PC-3 (cell line): ENCODE results near the gene ADGRG1. TPM values are rescaled to one million over a fixed set of nuclear protein-coding genes. Genes with fewer than 3 reads are reported as not detected.
A peak's percentile ranks its signal among the peaks of the same experiment; 100 is the strongest.

ENCODE experiments used
- ATAC-seq: fragments of 200-7000 bp; cut with Tn5 transposase; 2 replicates; pipeline ENCODE4 v1.9.1; 2020; ENCODE audit warnings: mild to moderate bottlenecking, moderate library complexity
- BruUV-seq: library from RNA; stranded (reverse); fragments of 400-500 nt; replicated peaks from 2 replicates; lab custom pipeline; 2021; lab: Mats Ljungman, UMichigan
- CTCF ChIA-PET: fragments of 300-600 bp; sonication (Branson Sonifier 250); formaldehyde crosslinking; loops from one replicate; lab custom pipeline; 2022; ENCODE audit warnings: antibody characterized with exemption; lab: Charles Lee
- POLR2A ChIA-PET: fragments of 300-600 bp; sonication (Branson Sonifier 250); formaldehyde crosslinking; loops from one replicate; lab custom pipeline; 2022; ENCODE audit warnings: antibody characterized with exemption; ENCODE audit not compliant: unreplicated experiment; lab: Charles Lee
- DNase-seq: peaks from one replicate; pipeline ENCODE4 v3.0.0-alpha.2; 2015
- H2AFZ ChIP-seq: fragments of 300-600 bp; sonication (generic); 2 replicates; pipeline ENCODE4 v1.6.0; 2016; ENCODE audit warnings: antibody characterized with exemption, low read length
- H3F3A ChIP-seq: fragments of 300-600 bp; sonication (generic); one replicate; pipeline ENCODE4 v1.6.0; 2017; ENCODE audit warnings: antibody characterized with exemption, low read length, control low read depth, mild to moderate bottlenecking; ENCODE audit not compliant: unreplicated experiment
- H3K27ac ChIP-seq: fragments of 300-600 bp; sonication (generic); 2 replicates; pipeline ENCODE4 v1.5.1; 2016; ENCODE audit warnings: mild to moderate bottlenecking, low read length
- H3K27me3 ChIP-seq: fragments of 300-600 bp; sonication (generic); 2 replicates; pipeline ENCODE4 v1.6.1; 2016; ENCODE audit warnings: low read length, mixed read lengths
- H3K36me3 ChIP-seq: fragments of 300-600 bp; sonication (generic); 2 replicates; pipeline ENCODE4 v1.6.1; 2016; ENCODE audit warnings: low read depth, mixed run types, low read length, mixed read lengths
- H3K4me1 ChIP-seq: fragments of 300-600 bp; sonication (generic); 2 replicates; pipeline ENCODE4 v1.5.1; 2016; ENCODE audit warnings: low read length; ENCODE audit not compliant: insufficient read depth
- H3K4me2 ChIP-seq: fragments of 300-600 bp; sonication (generic); 2 replicates; pipeline ENCODE4 v1.6.0; 2016; ENCODE audit warnings: low read length
- H3K4me3 ChIP-seq: fragments of 300-600 bp; sonication (generic); 2 replicates; pipeline ENCODE4 v1.5.1; 2016; ENCODE audit warnings: mild to moderate bottlenecking, low read length, mixed read lengths
- H3K79me2 ChIP-seq: fragments of 300-600 bp; sonication (generic); 2 replicates; pipeline ENCODE4 v1.6.1; 2017; ENCODE audit warnings: low read length, mixed read lengths
- H3K9ac ChIP-seq: fragments of 300-600 bp; sonication (generic); 2 replicates; pipeline ENCODE4 v1.6.0; 2016; ENCODE audit warnings: mild to moderate bottlenecking, low read length
- H3K9me2 ChIP-seq: fragments of 300-600 bp; sonication (generic); replicated peaks from 2 replicates; pipeline ENCODE4 v1.6.1; 2016; ENCODE audit warnings: mixed run types, low read length, mixed read lengths
- H3K9me3 ChIP-seq: fragments of 300-600 bp; sonication (generic); 2 replicates; pipeline ENCODE4 v1.6.1; 2016; ENCODE audit warnings: low read length, mixed read lengths
- H4K20me1 ChIP-seq: fragments of 300-600 bp; sonication (generic); 2 replicates; pipeline ENCODE4 v1.6.1; 2016; ENCODE audit warnings: low read length, mixed read lengths
- CTCF ChIP-seq: fragments of 300-600 bp; sonication (generic); conservative IDR thresholded peaks from 2 replicates; pipeline ENCODE4 v1.5.1; 2017; ENCODE audit warnings: antibody characterized with exemption, low read depth, mild to moderate bottlenecking, low read length
- EZH2 ChIP-seq: fragments of 300-600 bp; sonication (generic); IDR thresholded peaks from one replicate; pipeline ENCODE4 v1.6.1; 2017; ENCODE audit warnings: antibody characterized with exemption, mild to moderate bottlenecking, low read length; ENCODE audit not compliant: unreplicated experiment
- EZH2phosphoT487 ChIP-seq: fragments of 300-600 bp; sonication (generic); IDR thresholded peaks from 2 replicates; pipeline ENCODE4 v1.6.1; 2018; ENCODE audit warnings: mild to moderate bottlenecking, antibody characterized with exemption, low read length, borderline replicate concordance
- intact Hi-C: fragments of 100-400 bp; cut with micrococcal nuclease; formaldehyde crosslinking; loops from 2 replicates; pipeline ENCODE4 v1.9.0; 2023
- total RNA-seq: library from RNA; depleted of rRNA; stranded (reverse); fragments of >200 nt; gene quantifications from 2 replicates; pipeline ENCODE4 v1.2.3, GENCODE V29; 2014

ADGRG1 gene
- total RNA-seq, 1 experiment from 2014 or later, result 33.7 TPM

- BruUV-seq, result no TSS peak
- no peak overlapping the region for H3K4me3 ChIP-seq
- H3K4me2 ChIP-seq, result no peak overlapping the region
- ChIA-PET CTCF (no interaction called here), POLR2A (no interaction called here)
- H3K27ac ChIP-seq, result 0 out of 2 replicates have a peak overlapping the region, but pooled peaks have one; percentile 94
- no peak overlapping the region for H3K9ac ChIP-seq
- H3F3A ChIP-seq, result no peaks in the 10 kb centered on the region
- no peaks in the 10 kb centered on the region for H4K20me1 ChIP-seq
- no peaks in the 10 kb centered on the region for H3K79me2 ChIP-seq
- intact Hi-C loops, result no loop called here
- peaks cover 16% of the 10 kb centered on the region for H3K4me1 ChIP-seq
- DNase-seq (no peak), ATAC-seq (no peak)
- H3K36me3 ChIP-seq, result no peaks in the 10 kb centered on the region
- no peaks in the 10 kb centered on the region for H3K27me3 ChIP-seq
- no peak overlapping the region for H2AFZ ChIP-seq
- no peak for TF ChIP-seq EZH2phosphoT487
- no peak for TF ChIP-seq CTCF
- no peak for TF ChIP-seq EZH2
- H3K9me2 ChIP-seq, result no peaks in the 10 kb centered on the region
- no peaks in the 10 kb centered on the region for H3K9me3 ChIP-seq
Measured at GRCh38 chr16:57612494-57612893, 15.9 kb upstream of the ADGRG1 start.

GRCh38 chr16:57613514-57613913 lies 14.9 kb upstream of the ADGRG1 start:
- Histone ChIP-seq H3K27me3 (no peaks in the 10 kb centered on the region), H3K9ac (no peak overlapping the region), H3K27ac (no peak overlapping the region), H3K4me1 (peaks cover 23% of the 10 kb centered on the region), H3K4me2 (no peak overlapping the region), H3F3A (no peaks in the 10 kb centered on the region), H3K36me3 (no peaks in the 10 kb centered on the region), H3K9me3 (no peaks in the 10 kb centered on the region), H3K9me2 (no peaks in the 10 kb centered on the region), H4K20me1 (no peaks in the 10 kb centered on the region), H3K79me2 (no peaks in the 10 kb centered on the region), H2AFZ (no peak overlapping the region), H3K4me3 (no peak overlapping the region)
- ChIA-PET POLR2A (no interaction called here), CTCF (no interaction called here)
- no TSS peak for BruUV-seq
- DNase-seq (no peak), ATAC-seq (no peak)
- TF ChIP-seq EZH2, result no peak
- no peak for TF ChIP-seq CTCF
- TF ChIP-seq EZH2phosphoT487, result no peak
- intact Hi-C loops, result no loop called here

DNA sequence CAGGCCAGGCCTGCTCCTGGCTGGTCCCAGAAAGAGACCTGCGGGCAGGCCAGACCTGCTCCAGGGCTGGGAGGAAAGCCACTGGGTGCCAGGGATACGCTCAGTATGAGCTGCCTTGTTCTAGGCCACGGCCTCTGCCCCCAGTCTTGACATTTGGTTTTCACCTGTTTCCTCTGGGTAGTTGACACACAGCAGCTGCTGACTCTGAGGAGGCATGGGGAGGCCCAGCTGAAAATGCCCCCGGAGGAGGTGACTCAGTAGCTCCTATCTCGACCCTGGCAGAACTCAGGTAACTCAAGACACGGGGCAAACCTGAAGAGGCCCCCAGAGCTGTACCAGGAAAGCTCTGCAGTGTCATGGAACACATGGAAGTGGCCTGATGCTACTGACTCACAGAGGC lies 13.9 kb upstream of the ADGRG1 start:
- ChIA-PET POLR2A (no interaction called here), CTCF (no interaction called here)
- intact Hi-C loops, result no loop called here
- Histone ChIP-seq H3F3A (no peaks in the 10 kb centered on the region), H2AFZ (no peak overlapping the region), H3K9me2 (no peaks in the 10 kb centered on the region), H3K4me2 (no peak overlapping the region), H3K9ac (no peak overlapping the region), H3K4me1 (peaks cover 33% of the 10 kb centered on the region), H3K27me3 (no peaks in the 10 kb centered on the region), H3K79me2 (no peaks in the 10 kb centered on the region), H3K27ac (no peak overlapping the region), H3K4me3 (no peak overlapping the region), H3K9me3 (no peaks in the 10 kb centered on the region), H4K20me1 (no peaks in the 10 kb centered on the region), H3K36me3 (no peaks in the 10 kb centered on the region)
- TF ChIP-seq CTCF, result no peak
- no peak for TF ChIP-seq EZH2phosphoT487
- TF ChIP-seq EZH2, result no peak
- no TSS peak for BruUV-seq
- ATAC-seq, result no peak
- DNase-seq, result no peak
